ENCODE data around the gene SH2D5.

SH2D5 gene

GRCh38 chr1:20728371-20729154 is 3.9 kb downstream of the SH2D5 start:
- no peaks in the 10 kb centered on the region for H3K36me3 ChIP-seq (ENCODE audit: control insufficient read depth in 5 of 5, insufficient read depth in 5 of 5, low read length in 5 of 5)
- peaks cover 2 to 24% (median 21%) of the 10 kb centered on the region in 5 donors for H3K4me1 ChIP-seq (ENCODE audit: control insufficient read depth in 5 of 5, insufficient read depth in 5 of 5, low read length in 5 of 5)
- H3K27me3 ChIP-seq (ENCODE audit: control insufficient read depth in 5 of 5, insufficient read depth in 4 of 5, low read length in 5 of 5) = peaks cover 29 to 39% (median 35%) of the 10 kb centered on the region in 5 donors
- no peak overlapping the region for H3K27ac ChIP-seq (ENCODE audit: low read depth, low read length)
- no peaks in the 10 kb centered on the region for H3K9me3 ChIP-seq (ENCODE audit: control insufficient read depth in 5 of 5, low read length in 5 of 5)
- no peak overlapping the region for H3K4me3 ChIP-seq (ENCODE audit: low read depth in 1 of 5, low read length in 5 of 5)
- no peak overlapping the region for H3K9ac ChIP-seq (ENCODE audit: low read length in 5 of 5)

GRCh38 chr1:20727746-20728316 is 4.7 kb downstream of the SH2D5 start:
- Histone ChIP-seq H3K9me3 (ENCODE audit: control insufficient read depth in 5 of 5, low read length in 5 of 5) (no peaks in the 10 kb centered on the region), H3K36me3 (ENCODE audit: control insufficient read depth in 5 of 5, insufficient read depth in 5 of 5, low read length in 5 of 5) (no peaks in the 10 kb centered on the region), H3K27ac (ENCODE audit: low read depth, low read length) (no peak overlapping the region), H3K4me3 (ENCODE audit: low read depth in 1 of 5, low read length in 5 of 5) (no peak overlapping the region), H3K27me3 (ENCODE audit: control insufficient read depth in 5 of 5, insufficient read depth in 4 of 5, low read length in 5 of 5) (peaks cover 29 to 39% (median 35%) of the 10 kb centered on the region in 5 donors), H3K4me1 (ENCODE audit: control insufficient read depth in 5 of 5, insufficient read depth in 5 of 5, low read length in 5 of 5) (peaks cover 0 to 16% (median 15%) of the 10 kb centered on the region in 5 donors), H3K9ac (ENCODE audit: low read length in 5 of 5) (no peak overlapping the region)

- no peak overlapping the region for H3K9ac ChIP-seq (ENCODE audit: low read length in 5 of 5)
- H3K27me3 ChIP-seq (ENCODE audit: control insufficient read depth in 5 of 5, insufficient read depth in 4 of 5, low read length in 5 of 5) = peaks cover 29 to 38% (median 32%) of the 10 kb centered on the region in 5 donors
- no peaks in the 10 kb centered on the region for H3K9me3 ChIP-seq (ENCODE audit: control insufficient read depth in 5 of 5, low read length in 5 of 5)
- no peak overlapping the region for H3K4me3 ChIP-seq (ENCODE audit: low read depth in 1 of 5, low read length in 5 of 5)
- no peaks in the 10 kb centered on the region for H3K36me3 ChIP-seq (ENCODE audit: control insufficient read depth in 5 of 5, insufficient read depth in 5 of 5, low read length in 5 of 5)
- no peak overlapping the region for H3K27ac ChIP-seq (ENCODE audit: low read depth, low read length)
- H3K4me1 ChIP-seq (ENCODE audit: control insufficient read depth in 5 of 5, insufficient read depth in 5 of 5, low read length in 5 of 5) = peaks cover 0 to 9% (median 8%) of the 10 kb centered on the region in 5 donors
Measured at GRCh38 chr1:20726932-20727745, 5.4 kb downstream of the SH2D5 start.

GRCh38 chr1:20726118-20726911 is 6.2 kb downstream of the SH2D5 start:
- Histone ChIP-seq H3K9me3 (ENCODE audit: control insufficient read depth in 5 of 5, low read length in 5 of 5) (no peaks in the 10 kb centered on the region), H3K4me1 (ENCODE audit: control insufficient read depth in 5 of 5, insufficient read depth in 5 of 5, low read length in 5 of 5) (peaks cover 0 to 3% (median 2%) of the 10 kb centered on the region in 5 donors), H3K9ac (ENCODE audit: low read length in 5 of 5) (no peak overlapping the region), H3K36me3 (ENCODE audit: control insufficient read depth in 5 of 5, insufficient read depth in 5 of 5, low read length in 5 of 5) (no peaks in the 10 kb centered on the region), H3K4me3 (ENCODE audit: low read depth in 1 of 5, low read length in 5 of 5) (no peak overlapping the region), H3K27me3 (ENCODE audit: control insufficient read depth in 5 of 5, insufficient read depth in 4 of 5, low read length in 5 of 5) (peaks cover 26 to 36% (median 30%) of the 10 kb centered on the region in 5 donors), H3K27ac (ENCODE audit: low read depth, low read length) (no peak overlapping the region)

- H3K9me3 ChIP-seq (ENCODE audit: control insufficient read depth in 5 of 5, low read length in 5 of 5) = no peaks in the 10 kb centered on the region
Measured at GRCh38 chr1:20725189-20726117, 7.0 kb downstream of the SH2D5 start.

GRCh38 chr1:20724364-20725188 is 7.9 kb downstream of the SH2D5 start:
- Histone ChIP-seq H3K27ac (ENCODE audit: low read depth, low read length) (no peak overlapping the region), H3K4me3 (ENCODE audit: low read depth in 1 of 5, low read length in 5 of 5) (no peak overlapping the region), H3K9me3 (ENCODE audit: control insufficient read depth in 5 of 5, low read length in 5 of 5) (no peaks in the 10 kb centered on the region), H3K9ac (ENCODE audit: low read length in 5 of 5) (no peak overlapping the region), H3K36me3 (ENCODE audit: control insufficient read depth in 5 of 5, insufficient read depth in 5 of 5, low read length in 5 of 5) (no peaks in the 10 kb centered on the region), H3K27me3 (ENCODE audit: control insufficient read depth in 5 of 5, insufficient read depth in 4 of 5, low read length in 5 of 5) (peaks cover 10 to 19% (median 15%) of the 10 kb centered on the region in 5 donors), H3K4me1 (ENCODE audit: control insufficient read depth in 5 of 5, insufficient read depth in 5 of 5, low read length in 5 of 5) (no peaks in the 10 kb centered on the region)

More at GRCh38 chr1:20725189-20726117, 7.0 kb downstream of the SH2D5 start:
- H3K9ac ChIP-seq (ENCODE audit: low read length in 5 of 5) = no peak overlapping the region
- no peak overlapping the region for H3K4me3 ChIP-seq (ENCODE audit: low read depth in 1 of 5, low read length in 5 of 5)
- H3K27ac ChIP-seq (ENCODE audit: low read depth, low read length) = no peak overlapping the region
- no peaks in the 10 kb centered on the region for H3K4me1 ChIP-seq (ENCODE audit: control insufficient read depth in 5 of 5, insufficient read depth in 5 of 5, low read length in 5 of 5)
- peaks cover 19 to 27% (median 22%) of the 10 kb centered on the region in 5 donors for H3K27me3 ChIP-seq (ENCODE audit: control insufficient read depth in 5 of 5, insufficient read depth in 4 of 5, low read length in 5 of 5)
- H3K36me3 ChIP-seq (ENCODE audit: control insufficient read depth in 5 of 5, insufficient read depth in 5 of 5, low read length in 5 of 5) = no peaks in the 10 kb centered on the region

GRCh38 chr1:20723537-20724363 is 8.8 kb downstream of the SH2D5 start:
- peaks cover 2 to 12% (median 7%) of the 10 kb centered on the region in 5 donors for H3K27me3 ChIP-seq (ENCODE audit: control insufficient read depth in 5 of 5, insufficient read depth in 4 of 5, low read length in 5 of 5)
- H3K4me1 ChIP-seq (ENCODE audit: control insufficient read depth in 5 of 5, insufficient read depth in 5 of 5, low read length in 5 of 5) = no peaks in the 10 kb centered on the region
- H3K9me3 ChIP-seq (ENCODE audit: control insufficient read depth in 5 of 5, low read length in 5 of 5) = no peaks in the 10 kb centered on the region
- H3K36me3 ChIP-seq (ENCODE audit: control insufficient read depth in 5 of 5, insufficient read depth in 5 of 5, low read length in 5 of 5) = no peaks in the 10 kb centered on the region
- no peak overlapping the region for H3K4me3 ChIP-seq (ENCODE audit: low read depth in 1 of 5, low read length in 5 of 5)
- H3K27ac ChIP-seq (ENCODE audit: low read depth, low read length) = no peak overlapping the region
- no peak overlapping the region for H3K9ac ChIP-seq (ENCODE audit: low read length in 5 of 5)

- no peaks in the 10 kb centered on the region for H3K36me3 ChIP-seq (ENCODE audit: control insufficient read depth in 5 of 5, insufficient read depth in 5 of 5, low read length in 5 of 5)
- no peak overlapping the region for H3K27ac ChIP-seq (ENCODE audit: low read depth, low read length)
- peaks cover 0 to 2% (median 2%) of the 10 kb centered on the region in 5 donors for H3K4me1 ChIP-seq (ENCODE audit: control insufficient read depth in 5 of 5, insufficient read depth in 5 of 5, low read length in 5 of 5)
- no peaks in the 10 kb centered on the region for H3K9me3 ChIP-seq (ENCODE audit: control insufficient read depth in 5 of 5, low read length in 5 of 5)
- no peak overlapping the region for H3K9ac ChIP-seq (ENCODE audit: low read length in 5 of 5)
- H3K4me3 ChIP-seq (ENCODE audit: low read depth in 1 of 5, low read length in 5 of 5) = no peak overlapping the region
- H3K27me3 ChIP-seq (ENCODE audit: control insufficient read depth in 5 of 5, insufficient read depth in 4 of 5, low read length in 5 of 5) = peaks cover 0 to 6% (median 2%) of the 10 kb centered on the region in 5 donors
Measured at GRCh38 chr1:20723159-20723536, 9.4 kb downstream of the SH2D5 start.
